Activated CD8-positive, alpha-beta T cell treated with anti-CD3 and anti-CD28 coated beads for 36 hours (primary cell): ENCODE measurements around the gene LMF1. TPM values are rescaled to one million over a fixed set of nuclear protein-coding genes. Genes with fewer than 3 reads are reported as not detected.

ENCODE experiments used
- ATAC-seq: fragments of 200-7000 bp; cut with Tn5 transposase; one replicate; pipeline ENCODE4 v1.10.0; 2021; ENCODE audit warnings: mild to moderate bottlenecking, moderate library complexity
- CTCF ChIA-PET: fragments of 350-600 bp; sonication (Branson Sonifier 250); formaldehyde crosslinking; loops from one replicate; lab custom pipeline; 2021; ENCODE audit warnings: antibody characterized with exemption; lab: Charles Lee
- POLR2A ChIA-PET: fragments of 350-600 bp; sonication (Branson Sonifier 250); formaldehyde crosslinking; loops from one replicate; lab custom pipeline; 2021; ENCODE audit warnings: antibody characterized with exemption; lab: Charles Lee
- DNase-seq: peaks from one replicate; pipeline ENCODE4 v3.0.0-alpha.2; 2020
- H3K27ac Mint-ChIP-seq: one replicate; pipeline ENCODE4 v1.8.0; 2021; ENCODE audit warnings: mild to moderate bottlenecking, mixed read lengths
- H3K27me3 Mint-ChIP-seq: one replicate; pipeline ENCODE4 v1.8.0; 2021; ENCODE audit warnings: mixed read lengths
- H3K36me3 Mint-ChIP-seq: one replicate; pipeline ENCODE4 v1.8.0; 2021; ENCODE audit warnings: low read depth, mixed read lengths
- H3K4me1 Mint-ChIP-seq: one replicate; pipeline ENCODE4 v1.8.0; 2021; ENCODE audit warnings: low read depth, mixed read lengths
- H3K4me3 Mint-ChIP-seq: one replicate; pipeline ENCODE4 v1.8.0; 2021; ENCODE audit warnings: mild to moderate bottlenecking, moderate library complexity, mixed read lengths
- H3K9me3 Mint-ChIP-seq: one replicate; pipeline ENCODE4 v1.8.0; 2021; ENCODE audit warnings: mixed read lengths
- CTCF ChIP-seq: fragments of 200-600 bp; IDR thresholded peaks from one replicate; pipeline ENCODE4 v1.8.0; 2022; ENCODE audit warnings: antibody characterized with exemption, mild to moderate bottlenecking
- intact Hi-C: fragments of 100-400 bp; cut with micrococcal nuclease; formaldehyde crosslinking; loops from one replicate; pipeline ENCODE4 v1.10.0; 2022
- total RNA-seq, 2 experiments: library from RNA; stranded (reverse); gene quantifications; one replicate each; pipeline ENCODE4 v1.2.3, GENCODE V29; 2021

The LMF1 gene
- total RNA-seq, 2 experiments from 2014 or later: 8.7 to 9.7 TPM

DNA sequence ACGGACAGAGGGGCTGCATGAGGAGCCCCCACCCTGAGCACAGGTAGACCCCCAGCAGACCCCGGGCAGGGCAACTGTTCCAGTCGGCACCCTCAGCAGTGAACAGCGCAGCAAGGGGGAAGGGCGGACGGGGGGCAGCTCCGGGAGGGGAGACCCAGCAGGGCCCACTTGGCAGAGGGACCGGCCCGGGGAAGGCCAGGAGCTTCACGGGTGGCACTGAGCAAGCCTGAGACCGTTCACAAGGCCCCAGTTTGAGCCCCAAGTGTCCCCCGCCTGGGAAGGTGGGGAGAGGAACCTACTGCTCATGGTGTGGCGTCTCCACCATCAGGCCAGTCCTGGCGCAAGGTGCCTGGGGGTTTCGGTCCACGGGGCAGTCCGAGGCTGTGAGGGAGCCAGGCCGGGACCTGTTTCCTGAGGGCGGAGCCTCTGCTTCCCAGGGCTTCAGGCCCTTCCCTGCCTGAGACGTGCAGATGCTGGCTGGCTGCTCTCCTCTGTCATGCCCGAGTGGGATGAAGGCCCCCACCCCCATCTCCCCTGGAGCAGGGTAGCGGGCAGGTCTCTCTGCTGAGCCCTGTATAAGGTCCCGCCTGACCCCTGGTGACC is 115.9 kb downstream of the LMF1 start:
- peaks cover 2% of the 10 kb centered on the region for H3K36me3 Mint-ChIP-seq
- DNase-seq: no peak
- intact Hi-C loops: no loop called here
- ChIA-PET CTCF (no interaction called here), POLR2A (no interaction called here)
- ATAC-seq: no peak
- H3K27me3 Mint-ChIP-seq: no peaks in the 10 kb centered on the region
- no peak overlapping the region for H3K4me3 Mint-ChIP-seq
- no peaks in the 10 kb centered on the region for H3K4me1 Mint-ChIP-seq
- H3K27ac Mint-ChIP-seq: no peak overlapping the region
- no peaks in the 10 kb centered on the region for H3K9me3 Mint-ChIP-seq
- TF ChIP-seq CTCF: no peak

- TF ChIP-seq CTCF: no peak
- Mint-ChIP-seq H3K27ac (no peak overlapping the region), H3K4me3 (no peak overlapping the region), H3K27me3 (no peaks in the 10 kb centered on the region), H3K4me1 (no peaks in the 10 kb centered on the region), H3K9me3 (no peaks in the 10 kb centered on the region), H3K36me3 (peaks cover 2% of the 10 kb centered on the region)
- no peak for ATAC-seq
- no peak for DNase-seq
- ChIA-PET POLR2A (no interaction called here), CTCF (no interaction called here)
- intact Hi-C loops: no loop called here
Measured at GRCh38 chr16:853981-854807, 116.6 kb downstream of the LMF1 start.

DNA sequence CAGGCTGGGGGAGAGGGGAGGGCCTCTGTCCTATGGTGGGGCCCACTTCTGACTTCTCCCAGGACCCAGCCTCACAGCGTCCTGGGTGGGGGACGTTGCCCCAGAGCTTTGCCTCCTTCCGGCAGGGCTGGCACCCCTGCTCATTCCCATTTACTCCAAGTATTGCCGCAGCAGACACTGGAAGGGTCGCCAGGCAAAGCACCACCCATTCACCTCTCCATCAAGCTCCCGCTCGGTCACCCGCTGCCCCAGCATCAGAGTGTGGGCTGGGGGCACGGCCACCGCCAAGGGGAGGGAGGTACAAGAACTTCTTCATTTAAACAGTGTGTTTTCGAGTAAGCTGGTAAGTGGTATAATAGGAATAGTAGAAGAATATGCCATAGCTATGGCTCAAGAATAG is 117.5 kb downstream of the LMF1 start:
- Mint-ChIP-seq H3K27ac (no peak overlapping the region), H3K9me3 (no peaks in the 10 kb centered on the region), H3K27me3 (no peaks in the 10 kb centered on the region), H3K4me1 (no peaks in the 10 kb centered on the region), H3K36me3 (peaks cover 2% of the 10 kb centered on the region), H3K4me3 (no peak overlapping the region)
- CTCF ChIA-PET: no interaction called here
- ATAC-seq (no peak), DNase-seq (no peak)
- POLR2A ChIA-PET: no interaction called here
- intact Hi-C loops: no loop called here
- no peak for TF ChIP-seq CTCF

DNA sequence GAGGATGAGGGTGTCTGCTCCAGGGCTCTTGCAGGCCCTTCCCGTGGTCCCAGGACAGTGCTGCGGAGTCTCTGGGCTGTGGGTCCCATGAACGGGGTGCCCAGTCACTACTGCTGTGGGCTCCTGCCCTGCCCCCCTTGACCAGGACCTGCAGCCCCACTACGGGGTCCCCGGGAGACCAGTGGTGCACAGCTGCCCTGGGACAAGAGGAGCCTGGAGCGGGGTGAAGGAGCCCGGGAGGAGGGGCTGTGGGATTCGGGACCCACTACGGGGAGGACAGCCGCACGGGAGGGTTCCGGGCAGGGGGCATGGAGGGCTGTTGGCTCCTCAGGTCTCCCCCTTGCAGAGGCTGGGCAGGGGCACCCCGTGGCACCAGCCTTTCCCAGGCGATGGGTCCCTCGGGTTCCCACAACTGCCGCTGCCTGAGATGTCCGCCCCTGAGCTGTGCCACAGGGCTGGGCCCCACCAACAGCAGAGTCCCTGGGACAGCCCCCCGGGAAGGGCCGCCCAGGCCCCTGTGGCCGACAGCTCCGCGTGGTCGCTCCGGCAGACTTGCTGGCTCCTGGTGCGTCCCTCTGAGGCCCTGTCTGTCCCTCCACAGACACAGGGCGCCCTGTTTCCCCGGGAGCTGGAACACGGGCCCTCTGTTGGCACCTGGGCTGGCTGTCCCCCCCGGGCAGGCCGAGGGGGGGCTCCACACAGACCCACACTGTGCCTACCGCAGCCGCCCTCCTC is 118.2 kb downstream of the LMF1 start:
- no peaks in the 10 kb centered on the region for H3K4me1 Mint-ChIP-seq
- DNase-seq (no peak), ATAC-seq (no peak)
- intact Hi-C loops: no loop called here
- no peaks in the 10 kb centered on the region for H3K27me3 Mint-ChIP-seq
- H3K9me3 Mint-ChIP-seq: no peaks in the 10 kb centered on the region
- POLR2A ChIA-PET: no interaction called here
- no peak overlapping the region for H3K27ac Mint-ChIP-seq
- H3K4me3 Mint-ChIP-seq: no peak overlapping the region
- CTCF ChIA-PET: no interaction called here
- TF ChIP-seq CTCF: no peak
- peaks cover 2% of the 10 kb centered on the region for H3K36me3 Mint-ChIP-seq

DNA sequence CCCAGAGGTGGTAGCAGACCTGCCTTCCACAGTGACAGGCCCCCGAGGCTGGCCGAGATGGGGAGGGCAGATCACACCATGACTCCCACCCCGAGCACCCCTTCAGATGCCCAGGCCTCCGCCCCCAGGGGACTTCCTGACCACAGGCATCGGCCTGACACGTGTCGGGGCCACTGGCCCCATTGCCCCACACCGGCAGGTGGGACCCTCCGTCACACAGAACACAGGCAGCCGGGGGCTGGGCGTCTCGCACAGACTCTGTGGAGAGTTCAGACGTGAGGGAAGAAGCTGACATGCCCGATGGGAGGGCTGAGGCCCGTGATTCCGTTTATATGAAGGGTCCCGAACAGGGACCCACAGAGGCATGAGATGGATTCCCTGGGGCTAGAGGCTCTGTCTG is 118.9 kb downstream of the LMF1 start:
- ChIA-PET CTCF (no interaction called here), POLR2A (no interaction called here)
- H3K36me3 Mint-ChIP-seq: no peaks in the 10 kb centered on the region
- no peak overlapping the region for H3K27ac Mint-ChIP-seq
- ATAC-seq: no peak
- H3K27me3 Mint-ChIP-seq: no peaks in the 10 kb centered on the region
- H3K4me3 Mint-ChIP-seq: no peak overlapping the region
- intact Hi-C loops: no loop called here
- DNase-seq: no peak
- no peaks in the 10 kb centered on the region for H3K9me3 Mint-ChIP-seq
- no peak for TF ChIP-seq CTCF
- no peaks in the 10 kb centered on the region for H3K4me1 Mint-ChIP-seq
